Esophagus muscularis mucosa (tissue), 4 donors: ENCODE measurements around the gene HAUS5.

Source experiments
- CTCF ChIP-seq, 3 experiments: fragments of 200-600 bp in 2 of 3; fragments of 450-650 bp in 1 of 3; sonication (generic) in 2 of 3; IDR thresholded peaks; one replicate each; pipeline ENCODE4 v1.5.1; 2017 to 2019; ENCODE audit warnings: antibody characterized with exemption in 3 of 3, mild to moderate bottlenecking in 2 of 3, moderate library complexity in 1 of 3
- EP300 ChIP-seq: sonication (generic); formaldehyde crosslinking; IDR thresholded peaks from one replicate; pipeline ENCODE4 v1.6.1; 2017; ENCODE audit warnings: antibody characterized with exemption
- POLR2A ChIP-seq: fragments of 450-650 bp; IDR thresholded peaks from one replicate; pipeline ENCODE4 v1.6.1; 2017; ENCODE audit warnings: antibody characterized with exemption, moderate library complexity, mild to moderate bottlenecking, low read depth
- POLR2AphosphoS5 ChIP-seq, 2 donors: sonication (generic); formaldehyde crosslinking; IDR thresholded peaks; one replicate each; pipeline ENCODE4 v1.6.1; 2017; ENCODE audit warnings: antibody characterized with exemption in 2 of 2

- TF ChIP-seq CTCF (IDR thresholded peaks at IDR 0.05) (peak in 1 of 3 experiments; percentile 41), POLR2AphosphoS5 (IDR thresholded peaks at IDR 0.05) (peak; percentile 95), POLR2A (peak; percentile 49), EP300 (no peak)
These were observed 16.2 kb downstream of the HAUS5 start, which contains the start of gene RBM42 for GRCh38 chr19:35628565-35629331.
